HL-60 (cell line): ENCODE results near the gene TGM2.

Experiments
- DNase-seq, 2 experiments: peaks; one replicate each; pipeline ENCODE4 v3.0.0-alpha.2; 2010 to 2020; ENCODE audit warnings: low read depth in 1 of 2, low spot score in 1 of 2
- H3K27ac ChIP-seq: fragments of 250-450 bp; sonication (Bioruptor Pico); replicated peaks from 2 replicates; pipeline ENCODE4 v1.5.1; 2020; ENCODE audit warnings: mild to moderate bottlenecking, moderate library complexity
- H3K27me3 ChIP-seq: fragments of 250-450 bp; sonication (Bioruptor Pico); 2 replicates; pipeline ENCODE4 v1.5.1; 2021; ENCODE audit warnings: mild to moderate bottlenecking, moderate library complexity; ENCODE audit not compliant: insufficient read depth, poor library complexity, severe bottlenecking
- H3K4me3 ChIP-seq: replicated peaks from 2 replicates; pipeline ENCODE4 v1.5.1; 2011; ENCODE audit warnings: mild to moderate bottlenecking, control low read depth, low read length; ENCODE audit not compliant: insufficient read depth
- CTCF ChIP-seq: IDR thresholded peaks from one replicate; pipeline ENCODE4 v1.5.1; 2011; ENCODE audit warnings: low read length, control low read depth, inconsistent platforms; ENCODE audit not compliant: insufficient read depth
- GABPA ChIP-seq: IDR thresholded peaks from 2 replicates; pipeline ENCODE4 v1.6.1; 2012; ENCODE audit warnings: low read depth
- POLR2AphosphoS5 ChIP-seq: IDR thresholded peaks from 2 replicates; pipeline ENCODE4 v1.6.1; 2012; ENCODE audit warnings: low read depth
- SPI1 ChIP-seq: IDR thresholded peaks from 2 replicates; pipeline ENCODE4 v1.6.1; 2012; ENCODE audit warnings: low read depth, mild to moderate bottlenecking, borderline replicate concordance
- TF ChIP-seq, protein P1 (sequence below): IDR thresholded peaks from 2 replicates; pipeline ENCODE4 v1.6.1; 2012; ENCODE audit warnings: low read depth; ENCODE audit not compliant: insufficient replicate concordance

Gene TGM2

GRCh38 chr20:38115205-38115604, 49.9 kb downstream of the TGM2 start:
- Histone ChIP-seq H3K27ac (no peak overlapping the region), H3K4me3 (no peak overlapping the region), H3K27me3 (no peaks in the 10 kb centered on the region)
- no peak for DNase-seq
- TF ChIP-seq, protein P1, sequence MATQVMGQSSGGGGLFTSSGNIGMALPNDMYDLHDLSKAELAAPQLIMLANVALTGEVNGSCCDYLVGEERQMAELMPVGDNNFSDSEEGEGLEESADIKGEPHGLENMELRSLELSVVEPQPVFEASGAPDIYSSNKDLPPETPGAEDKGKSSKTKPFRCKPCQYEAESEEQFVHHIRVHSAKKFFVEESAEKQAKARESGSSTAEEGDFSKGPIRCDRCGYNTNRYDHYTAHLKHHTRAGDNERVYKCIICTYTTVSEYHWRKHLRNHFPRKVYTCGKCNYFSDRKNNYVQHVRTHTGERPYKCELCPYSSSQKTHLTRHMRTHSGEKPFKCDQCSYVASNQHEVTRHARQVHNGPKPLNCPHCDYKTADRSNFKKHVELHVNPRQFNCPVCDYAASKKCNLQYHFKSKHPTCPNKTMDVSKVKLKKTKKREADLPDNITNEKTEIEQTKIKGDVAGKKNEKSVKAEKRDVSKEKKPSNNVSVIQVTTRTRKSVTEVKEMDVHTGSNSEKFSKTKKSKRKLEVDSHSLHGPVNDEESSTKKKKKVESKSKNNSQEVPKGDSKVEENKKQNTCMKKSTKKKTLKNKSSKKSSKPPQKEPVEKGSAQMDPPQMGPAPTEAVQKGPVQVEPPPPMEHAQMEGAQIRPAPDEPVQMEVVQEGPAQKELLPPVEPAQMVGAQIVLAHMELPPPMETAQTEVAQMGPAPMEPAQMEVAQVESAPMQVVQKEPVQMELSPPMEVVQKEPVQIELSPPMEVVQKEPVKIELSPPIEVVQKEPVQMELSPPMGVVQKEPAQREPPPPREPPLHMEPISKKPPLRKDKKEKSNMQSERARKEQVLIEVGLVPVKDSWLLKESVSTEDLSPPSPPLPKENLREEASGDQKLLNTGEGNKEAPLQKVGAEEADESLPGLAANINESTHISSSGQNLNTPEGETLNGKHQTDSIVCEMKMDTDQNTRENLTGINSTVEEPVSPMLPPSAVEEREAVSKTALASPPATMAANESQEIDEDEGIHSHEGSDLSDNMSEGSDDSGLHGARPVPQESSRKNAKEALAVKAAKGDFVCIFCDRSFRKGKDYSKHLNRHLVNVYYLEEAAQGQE: no peak
- no peak for TF ChIP-seq SPI1
- no peak for TF ChIP-seq GABPA
- no peak for TF ChIP-seq CTCF
- TF ChIP-seq POLR2AphosphoS5: no peak

- no peaks in the 10 kb centered on the region for H3K27me3 ChIP-seq
- no peak overlapping the region for H3K4me3 ChIP-seq
- no peak for DNase-seq
- H3K27ac ChIP-seq: no peak overlapping the region
- TF ChIP-seq POLR2AphosphoS5 (no peak), CTCF (no peak), SPI1 (no peak)
- TF ChIP-seq, protein P1: no peak
Observed at GRCh38 chr20:38114353-38114791, 50.7 kb downstream of the TGM2 start.

GRCh38 chr20:38113401-38114325, 51.4 kb downstream of the TGM2 start:
- Histone ChIP-seq H3K4me3 (no peak overlapping the region), H3K27me3 (no peaks in the 10 kb centered on the region), H3K27ac (no peak overlapping the region)
- peak; percentile 21 for TF ChIP-seq CTCF
- TF ChIP-seq POLR2AphosphoS5: no peak
- TF ChIP-seq, protein P1: no peak
- TF ChIP-seq SPI1: no peak
- peak in 1 of 2 experiments; percentile 78 for DNase-seq
